H1 (cell line): ENCODE measurements around the gene MUS81. TPM values are rescaled to one million over a fixed set of nuclear protein-coding genes. Genes with fewer than 3 reads are reported as not detected.

Source experiments
- CTCF ChIA-PET: fragments of 300-600 bp; sonication (Branson Sonifier 250); formaldehyde crosslinking; loops from one replicate; lab custom pipeline; 2021; ENCODE audit not compliant: partially characterized antibody; lab: Charles Lee
- POLR2A ChIA-PET: fragments of 300-600 bp; sonication (Branson Sonifier 250); formaldehyde crosslinking; loops from one replicate; lab custom pipeline; 2021; ENCODE audit warnings: inconsistent platforms; ENCODE audit not compliant: partially characterized antibody; lab: Charles Lee
- DNase-seq, 2 experiments: peaks; one replicate each; pipeline versions ENCODE4 v3.0.0 to v3.0.0-alpha.2; 2010 to 2022; ENCODE audit warnings: low spot score in 2 of 2, low read depth in 1 of 2, mixed read lengths in 1 of 2
- FAIRE-seq: peaks from 2 replicates; lab custom pipeline; 2011; peaks lifted over from hg19 to GRCh38; lab: Jason Lieb, UNC
- H2AFZ ChIP-seq: 2 replicates; pipeline ENCODE4 v1.8.1; 2012; ENCODE audit warnings: low read length, inconsistent platforms
- H2AK5ac ChIP-seq: 2 replicates; pipeline ENCODE4 v1.6.1; 2013; ENCODE audit warnings: low read depth, low read length
- H2BK120ac ChIP-seq: replicated peaks from 2 replicates; pipeline ENCODE3; 2013; ENCODE audit warnings: low read depth, low read length, inconsistent platforms
- H2BK12ac ChIP-seq: 2 replicates; pipeline ENCODE4 v1.6.1; 2013; ENCODE audit warnings: low read depth, low read length
- H2BK15ac ChIP-seq: 2 replicates; pipeline ENCODE4 v1.6.1; 2013; ENCODE audit warnings: low read length
- H2BK20ac ChIP-seq: 2 replicates; pipeline ENCODE4 v1.6.1; 2013; ENCODE audit warnings: low read length
- H2BK5ac ChIP-seq: 2 replicates; pipeline ENCODE4 v1.6.1; 2013; ENCODE audit warnings: low read depth, low read length
- H3K14ac ChIP-seq: 2 replicates; pipeline ENCODE4 v1.6.1; 2013; ENCODE audit warnings: inconsistent platforms; ENCODE audit not compliant: insufficient read length
- H3K18ac ChIP-seq: 2 replicates; pipeline ENCODE4 v1.6.1; 2013; ENCODE audit warnings: low read length; ENCODE audit errors: extremely low read depth
- H3K23ac ChIP-seq: 2 replicates; pipeline ENCODE4 v1.6.1; 2013; ENCODE audit warnings: inconsistent platforms; ENCODE audit not compliant: insufficient read length
- H3K23me2 ChIP-seq: 2 replicates; pipeline ENCODE4 v1.6.1; 2013; ENCODE audit warnings: low read depth, low read length
- H3K27ac ChIP-seq: 2 replicates; pipeline ENCODE4 v1.6.1; 2011; ENCODE audit warnings: low read depth, low read length, inconsistent platforms
- H3K27me3 ChIP-seq, 4 experiments: replicated peaks in 1 of 4; 1 replicate in 1 of 4; 2 replicates in 3 of 4; pipeline versions ENCODE4 v1.6.1 to v1.8.1; 2011 to 2013; ENCODE audit warnings: low read length in 3 of 4, mild to moderate bottlenecking in 3 of 4, inconsistent platforms in 2 of 4, mixed read lengths in 2 of 4, moderate library complexity in 1 of 4; ENCODE audit not compliant: control insufficient read depth in 3 of 4, insufficient read depth in 3 of 4; ENCODE audit errors: extremely low read depth in 1 of 4
- H3K36me3 ChIP-seq, 4 experiments: 2 replicates each; pipeline versions ENCODE4 v1.6.1 to v1.8.1; 2011 to 2013; ENCODE audit warnings: mild to moderate bottlenecking in 4 of 4, low read length in 3 of 4, moderate library complexity in 2 of 4, control low read depth in 1 of 4, inconsistent platforms in 1 of 4; ENCODE audit not compliant: insufficient read depth in 4 of 4, control insufficient read depth in 2 of 4
- H3K4ac ChIP-seq: replicated peaks from 2 replicates; pipeline ENCODE3; 2013; ENCODE audit warnings: low read length, low read depth, mixed read lengths, inconsistent platforms; ENCODE audit not compliant: insufficient read length
- H3K4me1 ChIP-seq, 4 experiments: replicated peaks in 1 of 4; 1 replicate in 1 of 4; 2 replicates in 3 of 4; pipeline versions ENCODE4 v1.6.1 to v1.8.1; 2011 to 2013; ENCODE audit warnings: low read length in 3 of 4, inconsistent platforms in 2 of 4, mixed read lengths in 1 of 4; ENCODE audit not compliant: insufficient read depth in 4 of 4, control insufficient read depth in 3 of 4
- H3K4me2 ChIP-seq, 2 experiments: 2 replicates each; pipeline versions ENCODE4 v1.6.1 to v1.8.1; 2011 to 2013; ENCODE audit warnings: low read depth in 2 of 2, low read length in 2 of 2, control low read depth in 1 of 2, inconsistent platforms in 1 of 2, mild to moderate bottlenecking in 1 of 2; ENCODE audit not compliant: insufficient read depth in 1 of 2
- H3K4me3 ChIP-seq, 4 experiments: fragments of 200-600, 300-600 bp in 1 of 4; sonication (generic), shearing (Covaris generic), sonication (Bioruptor Twin) in 1 of 4; 2 replicates each; pipeline versions ENCODE4 v1.5.1 to v1.8.1; 2011 to 2016; ENCODE audit warnings: low read length in 4 of 4, low read depth in 3 of 4, control low read depth in 2 of 4, inconsistent platforms in 2 of 4, mild to moderate bottlenecking in 2 of 4, mixed read lengths in 1 of 4, moderate library complexity in 1 of 4; ENCODE audit not compliant: insufficient read depth in 2 of 4; ENCODE audit errors: extremely low read depth in 1 of 4
- H3K56ac ChIP-seq: replicated peaks from 2 replicates; pipeline ENCODE3; 2013; ENCODE audit warnings: low read depth, mild to moderate bottlenecking, mixed read lengths, low read length, inconsistent platforms; ENCODE audit not compliant: insufficient read length
- H3K79me1 ChIP-seq: 2 replicates; pipeline ENCODE4 v1.6.1; 2013; ENCODE audit warnings: low read depth, low read length, control low read depth
- H3K79me2 ChIP-seq, 2 experiments: 2 replicates each; pipeline versions ENCODE4 v1.6.1 to v1.8.1; 2012 to 2013; ENCODE audit warnings: low read length in 2 of 2, mild to moderate bottlenecking in 2 of 2, inconsistent platforms in 1 of 2; ENCODE audit not compliant: insufficient read depth in 2 of 2, control insufficient read depth in 1 of 2
- H3K9ac ChIP-seq, 4 experiments: replicated peaks in 1 of 4; 1 replicate in 1 of 4; 2 replicates in 3 of 4; pipeline versions ENCODE4 v1.6.1 to v1.8.1; 2011 to 2013; ENCODE audit warnings: low read depth in 3 of 4, low read length in 3 of 4, control low read depth in 2 of 4, mild to moderate bottlenecking in 2 of 4, moderate library complexity in 2 of 4, inconsistent platforms in 1 of 4; ENCODE audit errors: extremely low read depth in 1 of 4
- H3K9me3 ChIP-seq, 2 experiments: 2 replicates each; pipeline versions ENCODE4 v1.6.1 to v1.8.1; 2012 to 2013; ENCODE audit warnings: mild to moderate bottlenecking in 2 of 2, moderate library complexity in 2 of 2, control low read depth in 1 of 2, inconsistent platforms in 1 of 2, low read depth in 1 of 2, low read length in 1 of 2, mixed read lengths in 1 of 2; ENCODE audit not compliant: insufficient read depth in 2 of 2
- H4K20me1 ChIP-seq, 2 experiments: replicated peaks in 1 of 2; 2 replicates each; pipeline versions ENCODE3 to v1.8.1; 2011 to 2013; ENCODE audit warnings: inconsistent platforms in 2 of 2, low read length in 2 of 2, mild to moderate bottlenecking in 1 of 2; ENCODE audit not compliant: insufficient read depth in 2 of 2, control insufficient read depth in 1 of 2
- H4K5ac ChIP-seq: 2 replicates; pipeline ENCODE4 v1.6.1; 2013; ENCODE audit warnings: low read length, low read depth, mixed read lengths, inconsistent platforms; ENCODE audit not compliant: insufficient read length
- H4K8ac ChIP-seq: 2 replicates; pipeline ENCODE4 v1.8.0; 2013; ENCODE audit warnings: mild to moderate bottlenecking, moderate library complexity, low read length, inconsistent platforms; ENCODE audit not compliant: insufficient read depth; ENCODE audit errors: extremely low read depth
- H4K91ac ChIP-seq: replicated peaks from 2 replicates; pipeline ENCODE3; 2013; ENCODE audit warnings: low read length, mixed read lengths, inconsistent platforms; ENCODE audit not compliant: insufficient read length
- HDAC2 ChIP-seq, 2 experiments: fragments of 300-600 bp in 1 of 2; sonication (generic) in 1 of 2; IDR thresholded peaks; 2 replicates each; pipeline ENCODE4 v1.6.1; 2011 to 2012; ENCODE audit warnings: low read depth in 2 of 2, low read length in 2 of 2, mild to moderate bottlenecking in 2 of 2, moderate library complexity in 2 of 2, borderline replicate concordance in 1 of 2, inconsistent platforms in 1 of 2
- KDM1A ChIP-seq: fragments of 200-600, 300-600 bp; sonication (generic); IDR thresholded peaks from 2 replicates; pipeline ENCODE4 v1.7.1; 2016; ENCODE audit warnings: mild to moderate bottlenecking, low read length, borderline replicate concordance
- KDM4A ChIP-seq: IDR thresholded peaks from one replicate; pipeline ENCODE4 v1.7.1; 2012; ENCODE audit warnings: low read depth, mild to moderate bottlenecking, moderate library complexity, low read length, inconsistent platforms; ENCODE audit not compliant: severe bottlenecking
- POLR2AphosphoS5 ChIP-seq: IDR thresholded peaks from 2 replicates; pipeline ENCODE4 v1.6.1; 2011; ENCODE audit warnings: low read depth, low read length
- WGBS, 2 experiments: shearing (Covaris generic) in 1 of 2; methylation state at CpG; one replicate each; pipeline versions ENCODE4 v1.1.6 to v1.1.7; 2013 to 2015; ENCODE audit warnings: low lambda C conversion rate in 2 of 2, mixed read lengths in 2 of 2, inconsistent platforms in 1 of 2, low coverage in 1 of 2, missing lambda C conversion rate in 1 of 2; ENCODE audit not compliant: insufficient replicate concordance in 2 of 2, insufficient coverage in 1 of 2, insufficient read length in 1 of 2; ENCODE audit errors: extremely low coverage in 1 of 2, missing lambda C conversion rate in 1 of 2; 5-methylcytosine and 5-hydroxymethylcytosine counted together
- polyA plus RNA-seq, 7 experiments: library from polyadenylated mRNA; depleted of rRNA in 3 of 7; stranded (reverse) in 5 of 7; unstranded in 2 of 7; fragments of >200 nt in 5 of 7; fragments of 200-250 nt in 2 of 7; gene quantifications; 1 replicate in 5 of 7; 2 replicates in 1 of 7; 4 replicates in 1 of 7; pipeline versions ENCODE4 v1.2.1 to v1.2.3, GENCODE V29; 2011 to 2013; ENCODE audit warnings: missing spikeins in 2 of 7, mixed read lengths in 2 of 7
- total RNA-seq: library from RNA; stranded (reverse); fragmentation: NEBNext Ultra II Directional; extraction: Animal tissue kit (Norgen Biotek cat#: 25700); gene quantifications from 2 replicates; pipeline ENCODE4 v1.2.1, GENCODE V29; 2021
- TF ChIP-seq, protein P1 (sequence below): IDR thresholded peaks from 2 replicates; pipeline ENCODE4 v1.6.1; 2011; ENCODE audit warnings: low read length, improper control_type of control experiment

MUS81 gene
- total and polyA plus RNA-seq, 2 of the 8 experiments (the other 6 are each of a cell fraction or from before 2014, with no cell fraction given) = 30.2 to 31.5 TPM

DNA sequence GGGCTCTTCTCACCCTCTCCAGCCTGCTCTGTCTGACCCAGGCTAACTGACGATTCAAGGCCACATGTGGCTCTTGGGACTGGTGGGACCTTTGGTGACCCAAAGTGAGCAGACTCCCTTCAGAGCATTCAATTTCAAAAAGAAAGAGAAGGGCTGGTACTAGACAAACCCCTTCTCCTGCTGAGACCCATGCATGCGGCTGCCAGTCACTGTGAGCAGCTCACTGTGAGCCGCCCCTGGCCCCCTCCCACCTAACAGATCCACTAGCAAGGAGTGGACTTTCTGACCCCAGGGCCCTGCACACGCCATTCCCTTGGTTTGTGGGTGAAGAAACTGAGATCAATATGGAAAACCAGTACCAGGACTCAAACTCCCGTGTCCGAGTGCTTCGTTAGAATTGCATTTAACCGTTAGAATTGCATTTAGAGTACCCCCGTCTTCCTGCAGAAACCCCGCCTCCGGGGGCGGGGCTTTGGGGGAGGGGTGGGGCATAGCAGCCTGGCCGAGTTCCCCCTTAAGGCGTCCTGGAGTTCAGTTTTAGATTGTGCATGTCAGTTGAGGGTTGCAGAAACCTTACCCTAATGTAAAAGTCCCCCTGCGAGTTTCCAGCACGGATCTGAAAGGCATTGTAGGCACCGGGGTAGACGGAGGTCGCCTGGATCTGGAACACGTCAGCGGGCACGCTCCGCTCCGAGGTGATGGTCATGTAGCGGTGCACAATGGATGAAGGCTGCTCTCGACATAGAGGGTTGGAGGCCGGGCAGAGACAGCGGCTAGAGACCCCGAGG, 7.2 kb downstream of the MUS81 start:
- H4K5ac ChIP-seq = no peak overlapping the region
- H2AK5ac ChIP-seq = no peak overlapping the region
- no peak overlapping the region for H3K27ac ChIP-seq
- H2BK120ac ChIP-seq = no peak overlapping the region
- H2AFZ ChIP-seq = no peak overlapping the region
- ChIA-PET POLR2A (interaction anchor here (0.6 to 39.7 kb wide), 4 partner anchors 7 to 115 kb away, joined by 3 to 1071 read pairs (median 538); partner anchors contain the start of genes CCDC85B, CFL1, CTSW and EFEMP2), CTCF (interaction anchor here (1.4 to 9.9 kb wide), 7 partner anchors 8 to 64 kb away, joined by 3 to 210 read pairs (median 71); partner anchors contain the start of genes CCDC85B, CFL1, FIBP and MUS81)
- H3K79me1 ChIP-seq = no peaks in the 10 kb centered on the region; the same call in 1 of the 2 replicates
- no peak overlapping the region for H2BK12ac ChIP-seq
- peaks cover 0 to 27% (median 11%) of the 10 kb centered on the region in 4 experiments; a peak in 3 of 7 replicates for H3K27me3 ChIP-seq
- TF ChIP-seq KDM4A (peak; percentile 38), POLR2AphosphoS5 (peak; percentile 24; the same call in 1 of the 2 replicates), HDAC2 (IDR thresholded peaks at IDR 0.05; ENCODE audit: borderline replicate concordance in 1 of 2, low read depth in 2 of 2, low read length in 2 of 2) (0 out of 4 replicates have a peak, but pooled peaks of 1 of the 2 experiments have one; percentile 22), KDM1A (peak; percentile 56; the same call in 1 of the 2 replicates)
- TF ChIP-seq, protein P1, sequence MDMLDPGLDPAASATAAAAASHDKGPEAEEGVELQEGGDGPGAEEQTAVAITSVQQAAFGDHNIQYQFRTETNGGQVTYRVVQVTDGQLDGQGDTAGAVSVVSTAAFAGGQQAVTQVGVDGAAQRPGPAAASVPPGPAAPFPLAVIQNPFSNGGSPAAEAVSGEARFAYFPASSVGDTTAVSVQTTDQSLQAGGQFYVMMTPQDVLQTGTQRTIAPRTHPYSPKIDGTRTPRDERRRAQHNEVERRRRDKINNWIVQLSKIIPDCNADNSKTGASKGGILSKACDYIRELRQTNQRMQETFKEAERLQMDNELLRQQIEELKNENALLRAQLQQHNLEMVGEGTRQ = no peak
- H3K18ac ChIP-seq = no peak overlapping the region
- peaks cover 0 to 6% (median 3%) of the 10 kb centered on the region in 4 experiments; a peak in 4 of 7 replicates for H3K4me1 ChIP-seq
- H3K56ac ChIP-seq = no peak overlapping the region
- no peak overlapping the region for H3K23ac ChIP-seq
- H2BK20ac ChIP-seq = no peak overlapping the region
- H3K4me3 ChIP-seq = peak overlapping the region; percentile 64 to 74 (median 74)
- no peak overlapping the region for H2BK5ac ChIP-seq
- H4K20me1 ChIP-seq = peaks cover 0 to 2% of the 10 kb centered on the region in 2 experiments
- H3K36me3 ChIP-seq = peaks cover 5 to 17% (median 14%) of the 10 kb centered on the region in 4 experiments
- H3K4me2 ChIP-seq = peak overlapping the region; percentile 86 to 93
- no peaks in the 10 kb centered on the region for H3K9me3 ChIP-seq
- H3K9ac ChIP-seq = 0 out of 7 replicates have a peak overlapping the region, but pooled peaks of 1 of the 4 experiments have one; percentile 20
- H3K14ac ChIP-seq = no peak overlapping the region
- peak; percentile 28 for FAIRE-seq
- WGBS, 2 experiments = 10% methylated on average over 29 of the region's 29 CpGs; no CpG with 5 or more reads in 1 of the 2 experiments
- peak in 1 of 2 experiments; percentile 90 for DNase-seq
- H3K79me2 ChIP-seq = no peaks in the 10 kb centered on the region
- no peak overlapping the region for H3K4ac ChIP-seq
- H4K91ac ChIP-seq = no peak overlapping the region
- no peak overlapping the region for H2BK15ac ChIP-seq
- peak overlapping the region; percentile 31 for H4K8ac ChIP-seq
- peaks cover 4% of the 10 kb centered on the region; the same call in 1 of the 2 replicates for H3K23me2 ChIP-seq
